Measurements from ENCODE around the gene PCOLCE2.
A peak's percentile ranks its signal among the peaks of the same experiment; 100 is the strongest.

PCOLCE2 gene

GRCh38 chr3:142828703-142829305 is 60.1 kb downstream of the PCOLCE2 start:
- TF ChIP-seq CTCF (conservative IDR thresholded peaks at IDR 0.05) (peak; percentile 97), ZFX (IDR thresholded peaks at IDR 0.05) (no peak)
- no peak overlapping the region for H3K27ac ChIP-seq

- H3K27ac ChIP-seq = no peak overlapping the region
- TF ChIP-seq ZFX (IDR thresholded peaks at IDR 0.05) = no peak
- no peak for TF ChIP-seq CTCF (conservative IDR thresholded peaks at IDR 0.05)
These were observed 69.7 kb downstream of the PCOLCE2 start for GRCh38 chr3:142819179-142819578.

GRCh38 chr3:142818651-142819050 is 70.2 kb downstream of the PCOLCE2 start:
- no peak overlapping the region for H3K27ac ChIP-seq
- TF ChIP-seq ZFX (IDR thresholded peaks at IDR 0.05) (no peak), CTCF (conservative IDR thresholded peaks at IDR 0.05) (no peak)

- TF ChIP-seq CTCF (conservative IDR thresholded peaks at IDR 0.05) (no peak), ZFX (IDR thresholded peaks at IDR 0.05) (no peak)
- no peak overlapping the region for H3K27ac ChIP-seq
These were observed 71.0 kb downstream of the PCOLCE2 start for GRCh38 chr3:142817897-142818296.

GRCh38 chr3:142817356-142817755 is 71.5 kb downstream of the PCOLCE2 start:
- TF ChIP-seq ZFX (IDR thresholded peaks at IDR 0.05) (no peak), CTCF (conservative IDR thresholded peaks at IDR 0.05) (no peak)
- H3K27ac ChIP-seq = no peak overlapping the region

GRCh38 chr3:142815803-142816202 is 73.1 kb downstream of the PCOLCE2 start:
- no peak for TF ChIP-seq ZFX (IDR thresholded peaks at IDR 0.05)
- TF ChIP-seq CTCF (conservative IDR thresholded peaks at IDR 0.05) = no peak
- no peak overlapping the region for H3K27ac ChIP-seq

GRCh38 chr3:142809259-142809658 is 79.6 kb downstream of the PCOLCE2 start:
- no peak overlapping the region for H3K27ac ChIP-seq
- TF ChIP-seq ZFX (IDR thresholded peaks at IDR 0.05) (no peak), CTCF (conservative IDR thresholded peaks at IDR 0.05) (no peak)
